Activated CD4-positive, alpha-beta memory T cell treated with anti-CD3 and anti-CD28 coated beads, Interleukin-2, amount 10 ng/mL, durations not matched to agents 7 days and 5 days (primary cell): ENCODE measurements around the gene SORBS2. TPM values are rescaled to one million over a fixed set of nuclear protein-coding genes. Genes with fewer than 3 reads are reported as not detected.

ENCODE experiments used
- CTCF ChIA-PET: fragments of 350-600 bp; sonication (Branson Sonifier 250); formaldehyde crosslinking; loops from one replicate; lab custom pipeline; 2021; ENCODE audit warnings: antibody characterized with exemption, inconsistent platforms; lab: Charles Lee
- POLR2A ChIA-PET: fragments of 350-600 bp; sonication (Branson Sonifier 250); formaldehyde crosslinking; loops from one replicate; lab custom pipeline; 2021; ENCODE audit warnings: antibody characterized with exemption; lab: Charles Lee
- DNase-seq: peaks from one replicate; pipeline ENCODE4 v3.0.0-alpha.2; 2020
- H3K27ac Mint-ChIP-seq: one replicate; pipeline ENCODE4 v1.8.0; 2021; ENCODE audit warnings: mild to moderate bottlenecking, mixed read lengths
- H3K27me3 Mint-ChIP-seq: one replicate; pipeline ENCODE4 v1.8.0; 2021; ENCODE audit warnings: mixed read lengths
- H3K36me3 Mint-ChIP-seq: one replicate; pipeline ENCODE4 v1.8.0; 2021; ENCODE audit warnings: low read depth, mixed read lengths
- H3K4me1 Mint-ChIP-seq: one replicate; pipeline ENCODE4 v1.8.0; 2021; ENCODE audit warnings: mixed read lengths
- H3K4me3 Mint-ChIP-seq: one replicate; pipeline ENCODE4 v1.8.0; 2021; ENCODE audit warnings: mild to moderate bottlenecking, mixed read lengths
- H3K9me3 Mint-ChIP-seq: one replicate; pipeline ENCODE4 v1.8.0; 2021; ENCODE audit warnings: mixed read lengths
- total RNA-seq, 2 experiments: library from RNA; stranded (reverse); gene quantifications; one replicate each; pipeline ENCODE4 v1.2.3, GENCODE V29; 2021

The SORBS2 gene
- total RNA-seq, 2 experiments from 2014 or later = not detected

DNA sequence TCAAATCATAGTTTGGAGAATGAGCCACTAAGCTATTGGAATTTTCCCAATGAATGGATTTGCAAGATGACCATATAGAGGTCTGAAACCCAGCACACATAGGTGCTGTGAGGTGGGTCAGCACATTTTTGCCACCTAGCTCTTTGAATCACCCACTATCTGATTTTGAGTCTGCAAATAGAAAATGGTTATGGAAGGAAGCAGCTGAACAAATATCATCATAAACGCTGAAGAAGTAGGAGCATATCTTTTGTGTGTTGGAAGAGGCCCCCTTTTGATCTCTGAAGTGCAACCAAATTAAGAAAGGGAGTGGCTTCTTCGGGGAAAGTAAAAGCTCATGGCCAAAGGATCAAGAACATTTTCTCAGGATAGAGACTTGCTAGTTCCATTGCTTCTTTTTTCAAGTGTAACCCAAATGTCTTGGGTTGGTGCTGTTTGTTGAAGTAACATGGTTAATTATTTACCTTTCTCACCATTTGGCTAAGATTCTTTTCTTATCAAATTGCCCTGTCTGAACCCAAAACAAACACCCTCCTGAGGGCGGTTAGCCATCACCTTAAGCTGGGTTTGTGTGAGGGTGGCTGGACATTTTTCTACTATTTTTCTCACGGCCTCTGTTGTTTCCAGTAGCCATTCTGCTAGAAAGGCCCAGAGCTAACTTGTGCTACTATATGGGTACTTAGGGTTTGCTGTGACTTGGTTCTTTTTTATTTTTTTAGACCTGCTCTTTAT is 18.4 kb upstream of the SORBS2 start:
- Mint-ChIP-seq H3K4me3 (no peak overlapping the region), H3K4me1 (no peaks in the 10 kb centered on the region), H3K27me3 (no peaks in the 10 kb centered on the region), H3K27ac (no peak overlapping the region), H3K9me3 (no peaks in the 10 kb centered on the region), H3K36me3 (no peaks in the 10 kb centered on the region)
- ChIA-PET CTCF (no interaction called here), POLR2A (no interaction called here)
- no peak for DNase-seq

- no peak overlapping the region for H3K4me3 Mint-ChIP-seq
- no peaks in the 10 kb centered on the region for H3K27me3 Mint-ChIP-seq
- no peaks in the 10 kb centered on the region for H3K4me1 Mint-ChIP-seq
- H3K36me3 Mint-ChIP-seq = no peaks in the 10 kb centered on the region
- H3K27ac Mint-ChIP-seq = no peak overlapping the region
- H3K9me3 Mint-ChIP-seq = no peaks in the 10 kb centered on the region
- DNase-seq = no peak
- POLR2A ChIA-PET = no interaction called here
- CTCF ChIA-PET = no interaction called here
Measured at GRCh38 chr4:185826381-185826780, 14.4 kb upstream of the SORBS2 start.

GRCh38 chr4:185825737-185826136 is 13.7 kb upstream of the SORBS2 start:
- H3K9me3 Mint-ChIP-seq = no peaks in the 10 kb centered on the region
- no peaks in the 10 kb centered on the region for H3K4me1 Mint-ChIP-seq
- no peak for DNase-seq
- no peaks in the 10 kb centered on the region for H3K27me3 Mint-ChIP-seq
- H3K27ac Mint-ChIP-seq = no peak overlapping the region
- no peak overlapping the region for H3K4me3 Mint-ChIP-seq
- ChIA-PET CTCF (no interaction called here), POLR2A (no interaction called here)
- H3K36me3 Mint-ChIP-seq = no peaks in the 10 kb centered on the region

- H3K4me3 Mint-ChIP-seq = no peak overlapping the region
- POLR2A ChIA-PET = no interaction called here
Measured at GRCh38 chr4:185822791-185823190, 10.8 kb upstream of the SORBS2 start.

DNA sequence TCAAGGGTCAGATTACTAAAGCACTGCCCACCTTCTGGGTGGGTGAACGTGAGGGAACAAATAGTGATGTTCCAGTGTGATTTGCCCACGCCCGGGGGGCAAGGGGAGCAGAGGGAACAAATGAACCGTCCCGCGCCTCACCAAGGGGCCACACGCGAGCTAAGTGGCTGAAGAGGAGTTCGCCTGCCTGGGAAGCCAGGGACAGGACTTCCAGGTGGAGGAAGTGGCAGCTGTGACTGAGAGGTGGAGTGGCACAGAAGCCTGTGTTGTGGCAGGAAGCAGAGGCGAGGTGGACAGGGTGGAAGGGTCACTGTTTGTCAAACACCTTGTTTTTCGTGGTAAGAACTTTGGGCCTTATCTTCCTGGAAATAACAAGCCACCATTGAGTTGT is 9.0 kb upstream of the SORBS2 start:
- H3K4me3 Mint-ChIP-seq = no peak overlapping the region
- ChIA-PET CTCF (no interaction called here), POLR2A (no interaction called here)
- no peaks in the 10 kb centered on the region for H3K4me1 Mint-ChIP-seq
- no peaks in the 10 kb centered on the region for H3K36me3 Mint-ChIP-seq
- H3K27me3 Mint-ChIP-seq = no peaks in the 10 kb centered on the region
- no peak for DNase-seq
- H3K27ac Mint-ChIP-seq = no peak overlapping the region
- H3K9me3 Mint-ChIP-seq = no peaks in the 10 kb centered on the region

More at GRCh38 chr4:185822791-185823190, 10.8 kb upstream of the SORBS2 start:
- Mint-ChIP-seq H3K27ac (no peak overlapping the region), H3K4me1 (no peaks in the 10 kb centered on the region), H3K27me3 (no peaks in the 10 kb centered on the region), H3K36me3 (no peaks in the 10 kb centered on the region), H3K9me3 (no peaks in the 10 kb centered on the region)
- no peak for DNase-seq
- CTCF ChIA-PET = no interaction called here

DNA sequence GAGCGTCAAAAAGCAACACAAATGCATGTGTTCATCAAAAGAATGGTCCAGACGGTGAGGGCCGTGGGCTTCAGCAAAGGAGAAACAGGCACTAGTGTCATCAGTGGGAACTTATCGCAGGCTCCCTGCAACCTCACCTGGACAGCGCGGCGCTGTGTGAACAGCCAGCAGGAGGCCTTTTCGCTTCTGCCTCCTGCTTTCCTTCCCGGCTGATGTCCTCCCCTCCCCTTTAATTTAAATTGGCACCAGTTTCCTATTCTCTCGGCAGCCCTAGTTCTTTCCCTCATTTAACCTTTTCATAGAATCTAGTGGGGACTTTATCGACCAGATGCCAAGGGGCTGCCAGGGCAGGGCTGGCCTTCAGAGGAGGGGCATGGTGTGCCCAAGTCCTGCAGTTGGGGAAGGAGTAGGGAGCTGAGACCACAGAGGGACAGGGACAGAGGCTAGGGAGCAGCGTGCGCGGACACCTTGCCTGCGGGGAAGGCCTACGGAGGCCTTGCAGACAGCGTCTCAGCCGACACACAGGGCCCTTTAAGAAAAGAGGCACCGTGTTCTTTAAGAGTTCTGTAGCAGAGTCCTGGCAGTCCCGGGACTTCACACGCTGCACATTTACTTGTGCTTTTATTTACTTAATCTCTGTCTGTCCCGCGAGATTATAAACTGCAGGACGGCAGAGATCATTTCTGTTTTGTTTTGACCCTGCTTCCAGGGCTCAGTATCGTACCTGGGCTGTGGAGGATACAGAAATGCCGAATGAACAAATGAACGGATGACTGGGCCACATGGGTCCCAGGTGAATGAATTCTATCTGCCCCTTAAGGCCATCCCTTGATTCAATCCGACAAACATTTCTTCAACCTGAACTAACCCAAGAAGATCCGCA is 8.4 kb upstream of the SORBS2 start:
- ChIA-PET POLR2A (no interaction called here), CTCF (no interaction called here)
- Mint-ChIP-seq H3K36me3 (no peaks in the 10 kb centered on the region), H3K4me1 (no peaks in the 10 kb centered on the region), H3K27ac (no peak overlapping the region), H3K9me3 (no peaks in the 10 kb centered on the region), H3K4me3 (no peak overlapping the region), H3K27me3 (no peaks in the 10 kb centered on the region)
- no peak for DNase-seq

DNA sequence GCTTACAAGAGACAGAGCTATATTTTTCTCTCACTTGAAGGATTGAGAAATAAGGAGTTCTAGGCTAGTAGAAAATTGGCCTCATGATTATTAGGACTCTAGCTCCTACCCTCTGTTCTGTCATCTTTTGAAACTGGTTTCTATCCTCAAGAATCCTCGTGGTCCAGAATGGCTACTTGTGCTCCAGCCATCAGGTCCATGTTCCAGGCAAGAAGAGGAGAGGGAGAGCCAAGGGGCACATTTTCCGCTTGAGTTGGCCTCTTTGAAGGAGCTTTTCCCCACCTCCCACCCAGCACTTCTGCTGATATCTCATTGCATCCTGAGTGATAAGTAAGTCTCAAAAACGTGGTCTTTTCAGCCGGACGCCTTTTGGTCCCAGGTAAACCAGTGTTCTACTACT is 7.2 kb upstream of the SORBS2 start:
- POLR2A ChIA-PET = no interaction called here
- Mint-ChIP-seq H3K27me3 (no peaks in the 10 kb centered on the region), H3K4me3 (no peak overlapping the region), H3K36me3 (no peaks in the 10 kb centered on the region), H3K4me1 (no peaks in the 10 kb centered on the region), H3K27ac (no peak overlapping the region), H3K9me3 (no peaks in the 10 kb centered on the region)
- DNase-seq = no peak
- CTCF ChIA-PET = no interaction called here

- ChIA-PET CTCF (no interaction called here), POLR2A (no interaction called here)
- Mint-ChIP-seq H3K4me1 (no peaks in the 10 kb centered on the region), H3K9me3 (no peaks in the 10 kb centered on the region), H3K27ac (no peak overlapping the region), H3K4me3 (no peak overlapping the region), H3K27me3 (no peaks in the 10 kb centered on the region), H3K36me3 (no peaks in the 10 kb centered on the region)
- no peak for DNase-seq
Measured at GRCh38 chr4:185817403-185817818, 5.4 kb upstream of the SORBS2 start.

DNA sequence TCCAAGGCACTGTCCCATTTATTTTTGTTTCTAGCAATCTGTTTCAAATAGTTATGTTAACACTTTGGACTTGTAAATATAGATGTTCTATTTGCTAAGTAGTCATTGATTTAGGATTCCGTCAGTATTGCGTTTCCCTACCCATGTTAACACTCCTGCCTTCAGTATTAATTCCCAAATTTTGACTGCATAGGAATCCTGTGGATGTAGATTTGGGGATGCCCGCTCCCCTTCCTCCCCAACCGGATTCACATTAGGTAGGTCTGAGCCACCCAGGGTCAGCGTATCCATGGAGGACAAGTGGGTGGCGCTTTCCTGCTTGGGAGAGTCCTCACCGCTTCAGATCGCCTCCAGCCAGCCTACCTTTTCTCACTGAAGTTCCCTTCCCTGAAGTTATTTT is 1.1 kb upstream of the SORBS2 start:
- Mint-ChIP-seq H3K4me1 (no peaks in the 10 kb centered on the region), H3K27ac (no peak overlapping the region), H3K9me3 (no peaks in the 10 kb centered on the region), H3K4me3 (no peak overlapping the region), H3K36me3 (no peaks in the 10 kb centered on the region), H3K27me3 (peaks cover 3% of the 10 kb centered on the region)
- ChIA-PET POLR2A (no interaction called here), CTCF (no interaction called here)
- DNase-seq = no peak

DNA sequence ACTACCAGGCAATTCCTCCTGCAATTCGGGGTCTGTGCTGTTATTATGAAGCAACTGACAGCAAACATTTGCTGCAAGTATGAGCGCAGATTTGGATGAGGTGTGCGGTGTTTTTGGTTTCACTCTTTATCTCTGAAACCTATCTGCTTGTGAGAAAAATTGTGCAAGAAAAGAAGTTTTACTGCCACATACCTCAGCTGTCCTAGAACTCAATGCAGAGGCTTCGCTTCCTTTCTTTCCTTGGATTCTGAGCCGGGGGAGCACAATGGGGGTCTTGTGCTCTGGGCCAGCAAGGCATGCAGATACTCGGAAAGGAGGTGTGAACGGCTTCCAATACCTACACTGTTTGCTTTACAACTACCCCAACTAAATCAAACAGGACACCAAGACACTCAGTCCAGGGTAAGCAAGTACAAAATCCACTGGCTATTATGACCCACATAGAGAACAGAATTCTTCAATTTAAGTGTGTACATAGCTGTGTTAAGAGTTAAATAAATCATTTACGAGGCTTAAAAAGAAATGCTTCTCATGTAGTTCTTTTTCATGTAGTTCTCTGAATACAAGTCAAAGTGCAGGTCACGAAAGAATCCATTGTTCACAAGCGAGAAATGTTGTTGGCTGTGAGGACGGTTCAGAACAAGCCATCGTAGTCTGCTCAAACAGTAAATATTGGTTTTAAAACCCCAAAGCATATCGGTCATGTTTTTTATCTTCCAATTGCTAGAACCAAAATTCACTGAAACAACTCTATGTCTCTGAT is 1.1 kb downstream of the SORBS2 start:
- Mint-ChIP-seq H3K9me3 (no peaks in the 10 kb centered on the region), H3K27ac (no peak overlapping the region), H3K36me3 (no peaks in the 10 kb centered on the region), H3K4me1 (no peaks in the 10 kb centered on the region), H3K4me3 (no peak overlapping the region), H3K27me3 (peaks cover 3% of the 10 kb centered on the region)
- no peak for DNase-seq
- POLR2A ChIA-PET = no interaction called here
- CTCF ChIA-PET = interaction anchor here (1.3 kb wide), 1 partner anchor 170 kb away, joined by 3 read pairs; no protein-coding TSS in a partner anchor

- no peak overlapping the region for H3K4me3 Mint-ChIP-seq
- POLR2A ChIA-PET = no interaction called here
- no peak overlapping the region for H3K27ac Mint-ChIP-seq
- peaks cover 3% of the 10 kb centered on the region for H3K27me3 Mint-ChIP-seq
- H3K36me3 Mint-ChIP-seq = no peaks in the 10 kb centered on the region
- no peak for DNase-seq
- no peaks in the 10 kb centered on the region for H3K4me1 Mint-ChIP-seq
- CTCF ChIA-PET = interaction anchor here (1.3 kb wide), 1 partner anchor 169 kb away, joined by 3 read pairs; no protein-coding TSS in a partner anchor
- H3K9me3 Mint-ChIP-seq = no peaks in the 10 kb centered on the region
Measured at GRCh38 chr4:185809533-185810071, 2.4 kb downstream of the SORBS2 start.

GRCh38 chr4:185809121-185809520 is 2.9 kb downstream of the SORBS2 start:
- no peaks in the 10 kb centered on the region for H3K9me3 Mint-ChIP-seq
- no peak overlapping the region for H3K27ac Mint-ChIP-seq
- ChIA-PET POLR2A (no interaction called here), CTCF (no interaction called here)
- no peaks in the 10 kb centered on the region for H3K36me3 Mint-ChIP-seq
- peaks cover 3% of the 10 kb centered on the region for H3K27me3 Mint-ChIP-seq
- no peaks in the 10 kb centered on the region for H3K4me1 Mint-ChIP-seq
- no peak for DNase-seq
- H3K4me3 Mint-ChIP-seq = no peak overlapping the region

DNA sequence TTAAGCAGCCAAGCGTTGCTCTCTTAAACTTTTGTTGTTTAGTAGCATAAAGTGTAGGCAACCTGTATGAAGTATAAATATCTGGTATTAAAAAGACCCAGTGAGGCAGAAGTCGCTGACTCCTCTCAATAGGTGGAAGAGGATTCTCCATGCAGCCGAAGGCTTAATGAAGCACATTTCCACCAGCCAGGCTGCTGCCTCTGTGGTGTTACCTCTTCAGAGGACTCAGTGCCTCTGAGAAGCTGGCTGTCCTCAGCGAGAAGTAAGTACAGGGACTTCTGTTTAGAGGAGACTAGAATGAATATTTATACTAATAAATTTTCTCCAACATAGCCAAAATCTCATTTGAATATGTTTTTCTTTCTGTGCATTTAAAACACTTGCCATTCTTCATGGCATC is 6.0 kb downstream of the SORBS2 start:
- H3K9me3 Mint-ChIP-seq = no peaks in the 10 kb centered on the region
- POLR2A ChIA-PET = no interaction called here
- no peak for DNase-seq
- no peak overlapping the region for H3K4me3 Mint-ChIP-seq
- no peak overlapping the region for H3K27ac Mint-ChIP-seq
- H3K27me3 Mint-ChIP-seq = peaks cover 3% of the 10 kb centered on the region
- H3K4me1 Mint-ChIP-seq = no peaks in the 10 kb centered on the region
- CTCF ChIA-PET = no interaction called here
- no peaks in the 10 kb centered on the region for H3K36me3 Mint-ChIP-seq
